ENCODE data around the gene CGREF1.

- no peak for TF ChIP-seq YY1 (IDR thresholded peaks at IDR 0.05; ENCODE audit: insufficient read depth, insufficient read length)
- no peak for TF ChIP-seq SUZ12 (IDR thresholded peaks at IDR 0.05; ENCODE audit: extremely low read depth, insufficient read depth, insufficient read length)
- no peak for TF ChIP-seq ZNF274 (IDR thresholded peaks at IDR 0.05; ENCODE audit: low read depth, low read length)
Observed at GRCh38 chr2:27136751-27137150, 17.8 kb upstream of the CGREF1 start.
